ENCODE measurements around the gene PTPRN2. TPM values are rescaled to one million over a fixed set of nuclear protein-coding genes. Genes with fewer than 3 reads are reported as not detected.

PTPRN2 gene
- total RNA-seq, 1 donor from 2014 or later, result 15.4 TPM

- Mint-ChIP-seq H3K27me3 (no peaks in the 10 kb centered on the region), H3K4me3 (no peak overlapping the region), H3K4me1 (ENCODE audit: unreplicated experiment) (no peaks in the 10 kb centered on the region), H3K36me3 (no peaks in the 10 kb centered on the region), H3K27ac (no peak overlapping the region), H3K9me3 (no peaks in the 10 kb centered on the region)
- no peak for DNase-seq (ENCODE audit: extremely low spot score, unreplicated experiment)
- TF ChIP-seq CTCF (conservative IDR thresholded peaks at IDR 0.05), result no peak
These were observed 616.9 kb downstream of the PTPRN2 start for GRCh38 chr7:157970744-157971143.

GRCh38 chr7:157969995-157970394 lies 617.6 kb downstream of the PTPRN2 start:
- no peak for TF ChIP-seq CTCF (conservative IDR thresholded peaks at IDR 0.05)
- H3K27me3 Mint-ChIP-seq, result no peaks in the 10 kb centered on the region
- DNase-seq (ENCODE audit: extremely low spot score, unreplicated experiment), result no peak
- no peaks in the 10 kb centered on the region for H3K9me3 Mint-ChIP-seq
- H3K4me3 Mint-ChIP-seq, result no peak overlapping the region
- H3K4me1 Mint-ChIP-seq (ENCODE audit: unreplicated experiment), result no peaks in the 10 kb centered on the region
- no peak overlapping the region for H3K27ac Mint-ChIP-seq
- no peaks in the 10 kb centered on the region for H3K36me3 Mint-ChIP-seq

- DNase-seq (ENCODE audit: extremely low spot score, unreplicated experiment), result no peak
- no peaks in the 10 kb centered on the region for H3K36me3 Mint-ChIP-seq
- no peak for TF ChIP-seq CTCF (conservative IDR thresholded peaks at IDR 0.05)
- H3K27ac Mint-ChIP-seq, result no peak overlapping the region
- no peak overlapping the region for H3K4me3 Mint-ChIP-seq
- peaks cover 3% of the 10 kb centered on the region for H3K9me3 Mint-ChIP-seq
- H3K27me3 Mint-ChIP-seq, result peaks cover 28% of the 10 kb centered on the region
- no peaks in the 10 kb centered on the region for H3K4me1 Mint-ChIP-seq (ENCODE audit: unreplicated experiment)
These were observed 621.1 kb downstream of the PTPRN2 start for GRCh38 chr7:157966490-157966889.

GRCh38 chr7:157964521-157964920 lies 623.1 kb downstream of the PTPRN2 start:
- DNase-seq (ENCODE audit: extremely low spot score, unreplicated experiment), result no peak
- Mint-ChIP-seq H3K9me3 (peaks cover 3% of the 10 kb centered on the region), H3K27me3 (peaks cover 41% of the 10 kb centered on the region), H3K4me1 (ENCODE audit: unreplicated experiment) (no peaks in the 10 kb centered on the region), H3K27ac (no peak overlapping the region), H3K4me3 (no peak overlapping the region), H3K36me3 (no peaks in the 10 kb centered on the region)
- no peak for TF ChIP-seq CTCF (conservative IDR thresholded peaks at IDR 0.05)

- Mint-ChIP-seq H3K4me3 (no peak overlapping the region), H3K36me3 (no peaks in the 10 kb centered on the region), H3K27ac (no peak overlapping the region), H3K27me3 (peaks cover 44% of the 10 kb centered on the region), H3K4me1 (ENCODE audit: unreplicated experiment) (no peaks in the 10 kb centered on the region), H3K9me3 (peaks cover 3% of the 10 kb centered on the region)
- DNase-seq (ENCODE audit: extremely low spot score, unreplicated experiment), result no peak
- TF ChIP-seq CTCF (conservative IDR thresholded peaks at IDR 0.05), result no peak
These were observed 623.6 kb downstream of the PTPRN2 start for GRCh38 chr7:157964016-157964415.

GRCh38 chr7:157963526-157963925 lies 624.1 kb downstream of the PTPRN2 start:
- H3K4me1 Mint-ChIP-seq (ENCODE audit: unreplicated experiment), result no peaks in the 10 kb centered on the region

More at GRCh38 chr7:157963526-157963925, 624.1 kb downstream of the PTPRN2 start:
- Mint-ChIP-seq H3K36me3 (no peaks in the 10 kb centered on the region), H3K9me3 (peaks cover 3% of the 10 kb centered on the region), H3K27me3 (peaks cover 48% of the 10 kb centered on the region), H3K4me3 (no peak overlapping the region), H3K27ac (no peak overlapping the region)
- no peak for DNase-seq (ENCODE audit: extremely low spot score, unreplicated experiment)
- TF ChIP-seq CTCF (conservative IDR thresholded peaks at IDR 0.05), result no peak

Measured in type B pancreatic cell (in vitro differentiated cells).